Measurements from ENCODE around the gene CENPP.

Gene CENPP

DNA sequence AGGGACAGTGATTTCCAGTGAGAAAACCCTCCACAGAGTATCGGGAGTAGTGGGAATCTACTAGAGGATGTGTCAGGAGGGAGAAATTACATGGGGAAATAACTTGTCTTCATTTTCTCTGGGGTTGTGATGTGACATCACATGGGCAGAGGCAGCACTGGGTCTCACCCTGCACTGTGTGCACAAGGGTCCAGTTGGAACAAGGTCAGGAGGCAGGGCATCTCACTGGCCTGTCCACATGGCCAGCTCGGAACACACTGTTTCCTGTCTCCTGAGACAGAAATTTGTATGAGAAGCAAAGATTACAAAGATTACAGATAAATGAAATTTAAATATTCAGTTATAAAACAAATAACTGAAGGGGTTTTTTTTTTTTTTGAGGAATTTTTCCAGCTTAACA is 272.6 kb downstream of the CENPP start:
- ATAC-seq, result no peak
- Mint-ChIP-seq H3K36me3 (peaks cover 8% of the 10 kb centered on the region), H3K4me1 (no peaks in the 10 kb centered on the region), H3K4me3 (no peak overlapping the region), H3K9me3 (peaks cover under 1% of the 10 kb centered on the region), H3K27me3 (no peaks in the 10 kb centered on the region), H3K27ac (no peak overlapping the region)

DNA sequence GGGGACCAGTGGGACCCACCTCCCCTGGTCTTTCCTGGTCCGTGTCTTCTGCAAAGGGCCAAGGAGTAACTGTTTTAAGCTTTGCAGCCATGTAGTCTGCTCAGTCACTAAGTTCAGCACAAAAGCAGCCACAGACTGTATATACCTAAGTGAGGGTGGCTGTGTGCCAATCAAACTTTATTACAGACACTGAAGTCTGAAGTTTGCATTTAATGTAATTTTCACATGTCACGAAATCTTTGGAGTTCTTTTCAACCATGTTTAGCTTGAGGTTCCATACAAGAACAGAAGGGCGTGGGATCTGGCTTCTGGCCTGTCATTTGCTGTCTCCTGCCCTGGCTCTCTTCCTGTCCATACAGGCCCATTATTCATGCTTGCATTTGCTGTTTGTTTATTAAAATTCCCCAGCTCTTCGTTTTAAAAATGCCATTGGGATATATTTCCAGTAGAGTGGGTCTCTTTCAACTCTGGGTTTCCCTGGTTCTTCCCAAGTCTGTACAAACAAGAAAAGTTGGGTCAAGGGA is 274.2 kb downstream of the CENPP start:
- H3K27ac Mint-ChIP-seq, result no peak overlapping the region
- no peaks in the 10 kb centered on the region for H3K27me3 Mint-ChIP-seq
- H3K9me3 Mint-ChIP-seq, result peaks cover 10% of the 10 kb centered on the region
- H3K4me3 Mint-ChIP-seq, result no peak overlapping the region
- no peak for ATAC-seq
- H3K4me1 Mint-ChIP-seq, result no peaks in the 10 kb centered on the region
- H3K36me3 Mint-ChIP-seq, result peaks cover 18% of the 10 kb centered on the region

DNA sequence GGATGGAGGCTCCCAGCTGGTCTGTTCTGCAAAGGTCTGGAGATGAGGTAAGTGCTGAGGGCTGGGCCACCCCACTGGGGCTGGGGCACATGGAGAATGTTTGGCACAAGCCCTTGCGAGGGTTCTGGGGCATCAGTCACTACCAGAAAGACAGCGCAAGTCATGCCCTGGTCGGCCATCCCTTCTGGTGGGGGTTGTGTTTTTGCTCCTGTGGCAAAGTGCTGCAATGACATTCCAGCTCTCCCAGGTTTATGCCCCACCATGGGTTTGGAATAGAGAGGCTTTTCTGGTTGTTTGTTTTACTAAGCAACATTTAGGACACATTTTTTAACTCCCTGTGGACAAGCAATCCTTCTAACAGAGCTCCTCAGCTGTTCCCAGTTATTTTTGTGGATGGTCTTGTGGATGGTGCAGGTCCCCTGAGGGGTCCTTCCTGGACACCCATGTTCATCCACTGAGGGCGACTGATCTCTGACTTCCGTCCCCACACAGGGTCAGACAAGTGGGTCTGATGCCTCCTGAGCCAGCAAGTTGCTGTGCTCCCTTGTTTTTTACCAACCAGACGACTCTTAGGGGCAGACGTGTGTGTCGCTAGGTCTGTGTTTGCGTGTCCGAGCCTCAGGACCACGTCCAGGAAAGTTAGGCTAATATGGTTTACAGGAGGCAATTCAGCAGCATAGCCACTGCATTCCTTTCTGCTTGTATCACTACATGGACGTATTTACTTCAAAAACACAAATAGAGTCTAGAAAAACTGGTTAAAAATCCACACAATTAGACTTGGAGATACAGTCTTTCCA is 274.9 kb downstream of the CENPP start:
- H3K9me3 Mint-ChIP-seq, result peaks cover 10% of the 10 kb centered on the region
- H3K4me1 Mint-ChIP-seq, result no peaks in the 10 kb centered on the region
- no peak overlapping the region for H3K27ac Mint-ChIP-seq
- H3K4me3 Mint-ChIP-seq, result no peak overlapping the region
- H3K36me3 Mint-ChIP-seq, result peaks cover 18% of the 10 kb centered on the region
- ATAC-seq, result no peak
- H3K27me3 Mint-ChIP-seq, result no peaks in the 10 kb centered on the region

- Mint-ChIP-seq H3K36me3 (peaks cover 18% of the 10 kb centered on the region), H3K4me3 (no peak overlapping the region), H3K27me3 (no peaks in the 10 kb centered on the region), H3K9me3 (peaks cover 10% of the 10 kb centered on the region), H3K27ac (no peak overlapping the region), H3K4me1 (no peaks in the 10 kb centered on the region)
- no peak for ATAC-seq
Measured at GRCh38 chr9:92601451-92601850, 275.7 kb downstream of the CENPP start.

- peaks cover 18% of the 10 kb centered on the region for H3K36me3 Mint-ChIP-seq
- no peak overlapping the region for H3K4me3 Mint-ChIP-seq
- H3K27ac Mint-ChIP-seq, result no peak overlapping the region
- H3K9me3 Mint-ChIP-seq, result peaks cover 10% of the 10 kb centered on the region
- H3K27me3 Mint-ChIP-seq, result no peaks in the 10 kb centered on the region
- no peaks in the 10 kb centered on the region for H3K4me1 Mint-ChIP-seq
- no peak for ATAC-seq
Measured at GRCh38 chr9:92602413-92602812, 276.7 kb downstream of the CENPP start.

DNA sequence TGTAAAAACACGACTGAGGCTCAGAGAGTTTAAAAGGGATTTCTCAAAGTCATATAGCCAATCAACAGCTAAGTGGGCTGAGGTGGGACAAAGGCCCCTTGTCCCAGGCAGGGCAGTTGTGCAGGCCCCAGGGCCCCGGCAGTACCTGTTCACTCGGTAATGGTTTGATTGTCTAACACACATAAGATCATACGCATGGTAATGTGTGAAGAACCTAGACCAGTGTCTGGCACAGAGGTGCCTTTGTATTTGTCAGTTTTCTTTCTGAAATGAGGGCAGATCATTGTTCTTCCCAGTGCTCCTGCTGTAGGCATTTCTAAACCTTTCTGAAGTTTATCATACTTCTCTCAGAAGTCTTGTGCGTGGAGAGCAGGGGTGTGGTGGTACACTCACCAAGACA is 277.3 kb downstream of the CENPP start:
- Mint-ChIP-seq H3K4me1 (no peaks in the 10 kb centered on the region), H3K36me3 (peaks cover 18% of the 10 kb centered on the region), H3K4me3 (no peak overlapping the region), H3K9me3 (peaks cover 10% of the 10 kb centered on the region), H3K27ac (no peak overlapping the region), H3K27me3 (no peaks in the 10 kb centered on the region)
- ATAC-seq, result no peak

GRCh38 chr9:92603990-92604389 is 278.2 kb downstream of the CENPP start:
- Mint-ChIP-seq H3K27me3 (no peaks in the 10 kb centered on the region), H3K4me3 (no peak overlapping the region), H3K4me1 (no peaks in the 10 kb centered on the region), H3K36me3 (peaks cover 18% of the 10 kb centered on the region), H3K27ac (no peak overlapping the region), H3K9me3 (peaks cover 10% of the 10 kb centered on the region)
- ATAC-seq, result no peak

- Mint-ChIP-seq H3K9me3 (peaks cover 10% of the 10 kb centered on the region), H3K27me3 (no peaks in the 10 kb centered on the region), H3K4me1 (no peaks in the 10 kb centered on the region), H3K36me3 (peaks cover 18% of the 10 kb centered on the region), H3K4me3 (no peak overlapping the region), H3K27ac (no peak overlapping the region)
- ATAC-seq, result no peak
Measured at GRCh38 chr9:92605224-92605623, 279.5 kb downstream of the CENPP start.

GRCh38 chr9:92607088-92607487 is 281.3 kb downstream of the CENPP start:
- H3K4me1 Mint-ChIP-seq, result no peaks in the 10 kb centered on the region
- peaks cover 10% of the 10 kb centered on the region for H3K9me3 Mint-ChIP-seq
- no peak overlapping the region for H3K4me3 Mint-ChIP-seq
- no peak for ATAC-seq
- no peak overlapping the region for H3K27ac Mint-ChIP-seq
- no peaks in the 10 kb centered on the region for H3K27me3 Mint-ChIP-seq
- peaks cover 30% of the 10 kb centered on the region for H3K36me3 Mint-ChIP-seq

DNA sequence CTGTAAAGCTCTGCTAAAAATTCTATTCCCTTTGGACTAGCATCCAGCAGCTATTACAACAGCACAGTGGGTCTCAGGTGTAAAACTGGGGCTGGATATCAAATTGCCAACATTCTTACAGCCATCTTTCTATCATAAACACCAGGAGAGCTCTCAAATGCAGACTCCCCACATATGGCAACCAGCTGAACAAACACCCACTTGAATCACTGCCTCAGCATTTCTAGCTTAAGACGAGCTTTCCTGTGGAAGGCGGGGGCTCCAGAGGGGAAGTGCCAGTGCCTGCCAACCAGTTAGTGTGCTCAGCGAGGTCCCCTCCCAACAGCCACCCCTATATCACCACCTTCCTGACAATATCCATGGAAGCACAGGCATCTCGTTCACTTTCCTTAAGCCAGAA is 282.0 kb downstream of the CENPP start:
- Mint-ChIP-seq H3K27me3 (no peaks in the 10 kb centered on the region), H3K36me3 (peaks cover 31% of the 10 kb centered on the region), H3K9me3 (peaks cover 10% of the 10 kb centered on the region), H3K4me1 (no peaks in the 10 kb centered on the region), H3K4me3 (no peak overlapping the region), H3K27ac (no peak overlapping the region)
- ATAC-seq, result no peak

DNA sequence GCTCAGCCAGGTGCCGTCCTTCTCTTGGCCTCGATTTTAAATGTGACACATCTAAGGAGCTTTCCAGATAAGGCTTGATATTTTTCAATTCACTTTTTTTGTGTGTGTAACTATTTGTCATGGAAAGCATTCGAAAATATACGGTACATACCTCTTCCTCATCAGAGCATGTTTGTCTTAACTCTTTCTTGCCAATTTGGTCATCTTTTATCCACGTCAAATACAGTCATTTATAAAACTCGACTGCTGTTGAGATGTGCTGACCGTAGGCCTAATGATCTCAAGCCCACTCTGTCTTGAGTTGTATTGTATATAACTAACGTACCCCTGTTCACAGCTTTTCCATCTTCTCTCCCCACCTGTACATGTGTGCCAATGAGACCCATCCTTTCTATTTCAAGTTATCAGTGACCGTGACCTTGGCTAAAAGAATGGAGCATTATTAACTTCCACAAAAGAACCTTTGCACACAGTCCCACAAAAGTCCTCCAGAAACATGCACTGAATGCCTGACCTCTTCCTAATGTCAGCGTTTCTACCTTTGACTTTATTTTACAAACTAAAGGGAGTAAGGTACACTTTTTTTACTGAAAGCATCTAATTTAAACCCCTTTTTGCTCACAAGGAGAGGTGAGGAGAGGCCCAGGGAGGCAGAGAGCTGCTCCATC is 282.6 kb downstream of the CENPP start:
- Mint-ChIP-seq H3K4me3 (no peak overlapping the region), H3K27me3 (no peaks in the 10 kb centered on the region), H3K9me3 (peaks cover 10% of the 10 kb centered on the region), H3K4me1 (no peaks in the 10 kb centered on the region), H3K36me3 (peaks cover 31% of the 10 kb centered on the region), H3K27ac (no peak overlapping the region)
- no peak for ATAC-seq

DNA sequence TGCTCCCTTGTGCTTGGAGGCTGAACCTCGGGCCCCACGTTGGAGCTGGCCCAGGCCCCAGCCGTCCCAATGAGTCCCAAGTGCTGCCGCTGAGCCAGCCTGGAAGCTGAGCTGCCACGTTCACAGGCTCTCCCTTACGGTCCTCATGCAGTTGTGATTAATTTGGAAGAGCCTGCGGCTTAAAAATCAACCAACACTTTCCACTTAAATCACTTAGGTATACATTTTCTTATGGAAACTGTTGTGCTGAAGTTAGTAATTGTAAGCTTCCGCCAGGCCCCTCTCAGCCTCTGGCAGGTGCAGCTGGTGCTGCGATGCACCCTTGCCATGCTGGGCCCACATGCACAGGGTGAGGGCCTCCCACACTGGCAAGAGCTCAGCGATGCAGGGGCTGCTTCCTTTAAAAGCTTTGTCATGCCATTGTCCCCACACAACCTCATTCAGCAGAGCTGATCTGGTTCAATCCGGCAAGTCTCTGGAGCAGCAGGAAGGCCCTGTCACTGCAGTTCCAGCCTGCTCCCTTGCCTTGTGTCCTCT is 283.2 kb downstream of the CENPP start:
- H3K36me3 Mint-ChIP-seq, result peaks cover 31% of the 10 kb centered on the region
- no peak overlapping the region for H3K4me3 Mint-ChIP-seq
- ATAC-seq, result no peak
- no peak overlapping the region for H3K27ac Mint-ChIP-seq
- H3K4me1 Mint-ChIP-seq, result no peaks in the 10 kb centered on the region
- H3K9me3 Mint-ChIP-seq, result peaks cover 4% of the 10 kb centered on the region
- no peaks in the 10 kb centered on the region for H3K27me3 Mint-ChIP-seq

DNA sequence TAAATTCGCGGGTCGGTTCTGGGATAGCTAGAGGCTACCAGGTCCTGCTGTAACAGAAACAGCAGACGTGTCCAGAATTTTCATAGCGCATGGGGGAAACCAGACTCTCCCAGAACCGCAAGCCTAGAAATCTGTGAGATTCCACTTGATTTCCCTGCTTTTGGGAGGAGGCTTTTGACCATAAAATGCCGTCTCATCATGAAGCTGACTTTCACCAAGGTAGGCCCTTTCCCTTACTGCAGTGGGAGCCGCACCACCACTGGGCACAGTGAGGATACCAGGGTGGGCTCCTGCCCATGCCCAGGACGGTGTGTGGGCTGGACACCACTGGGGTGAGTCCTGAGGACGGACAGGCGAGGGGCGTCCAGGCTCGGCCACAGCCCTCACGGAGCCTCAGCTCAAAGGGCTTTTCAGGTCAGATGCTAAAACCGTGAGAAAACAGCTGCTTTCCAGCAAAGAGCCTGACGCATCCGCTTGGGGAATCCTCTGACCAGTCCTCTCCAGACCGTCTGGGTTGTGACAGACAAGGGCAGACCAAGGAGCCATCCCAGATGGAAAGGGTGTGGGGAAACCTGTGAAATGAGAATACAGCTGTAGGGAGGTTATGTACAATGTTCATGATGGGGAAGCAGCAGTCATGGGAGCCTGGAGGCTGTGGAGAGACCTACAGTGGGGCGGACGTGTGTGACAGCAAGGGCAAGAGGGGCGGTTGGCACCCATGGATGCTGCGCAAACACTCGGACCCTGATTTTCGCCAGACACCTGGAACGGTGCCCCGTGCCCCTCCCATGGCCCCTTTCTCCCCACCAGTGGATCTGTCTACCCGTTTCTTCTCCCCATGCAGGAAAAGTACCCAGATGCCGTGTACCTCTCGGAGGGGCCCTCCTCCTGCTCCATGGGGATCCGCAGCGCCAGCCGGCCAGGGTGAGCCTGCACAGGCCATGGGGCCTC is 285.0 kb downstream of the CENPP start:
- peaks cover 45% of the 10 kb centered on the region for H3K36me3 Mint-ChIP-seq
- H3K27me3 Mint-ChIP-seq, result no peaks in the 10 kb centered on the region
- H3K27ac Mint-ChIP-seq, result no peak overlapping the region
- no peak for ATAC-seq
- no peaks in the 10 kb centered on the region for H3K4me1 Mint-ChIP-seq
- no peaks in the 10 kb centered on the region for H3K9me3 Mint-ChIP-seq
- no peak overlapping the region for H3K4me3 Mint-ChIP-seq

DNA sequence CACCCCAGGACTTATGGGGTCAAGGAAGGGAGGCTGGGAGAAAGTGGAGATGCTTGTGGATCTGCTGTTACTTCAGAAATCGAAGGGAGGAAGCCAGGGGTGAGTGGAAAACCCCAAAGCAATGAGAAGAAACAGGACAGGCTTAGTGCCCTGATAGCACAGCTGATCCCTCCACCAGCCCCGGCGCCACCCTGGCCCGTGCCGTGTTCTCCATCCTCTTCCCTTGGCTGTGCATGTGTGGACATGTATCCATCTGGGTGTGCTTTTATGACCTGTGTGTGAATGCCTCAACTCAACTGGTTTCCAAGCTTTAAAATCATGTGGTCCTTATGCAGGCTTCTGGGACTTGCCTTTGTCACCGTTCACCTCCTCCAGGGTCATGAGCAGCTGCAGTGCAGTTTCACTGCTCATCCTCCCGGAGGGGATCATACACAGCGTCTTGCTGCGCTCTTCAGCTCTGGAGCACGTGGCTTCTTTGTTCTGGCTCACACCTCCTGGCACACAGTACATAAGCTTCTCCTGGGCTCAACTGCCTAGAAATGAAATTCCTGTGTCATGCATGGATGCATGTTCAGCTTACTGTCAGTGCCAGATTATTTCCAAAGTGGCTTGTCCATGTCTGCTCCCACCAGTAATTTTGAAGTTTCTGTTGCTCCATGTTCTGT is 286.0 kb downstream of the CENPP start:
- no peak for ATAC-seq
- H3K27me3 Mint-ChIP-seq, result no peaks in the 10 kb centered on the region
- no peaks in the 10 kb centered on the region for H3K9me3 Mint-ChIP-seq
- no peak overlapping the region for H3K4me3 Mint-ChIP-seq
- H3K4me1 Mint-ChIP-seq, result no peaks in the 10 kb centered on the region
- H3K27ac Mint-ChIP-seq, result no peak overlapping the region
- H3K36me3 Mint-ChIP-seq, result peaks cover 55% of the 10 kb centered on the region

All from stimulated activated memory B cell treated with anti-CD40 and anti-IgM and Interleukin-4, amounts not matched to agents 10 μg/mL and 1 μg/mL and 100 μg/mL, for 72 hours (primary cell).